ENCODE measurements around the gene TBRG1. TPM values are rescaled to one million over a fixed set of nuclear protein-coding genes. Genes with fewer than 3 reads are reported as not detected.
A peak's percentile ranks its signal among the peaks of the same experiment; 100 is the strongest.

Gene TBRG1
- total and polyA plus RNA-seq, 2 of the 8 experiments (the other 6 are each of a cell fraction or from before 2014, with no cell fraction given), result 16.3 to 26.7 TPM

GRCh38 chr11:124643605-124644425, 21.2 kb downstream of the TBRG1 start:
- Histone ChIP-seq H4K8ac (ENCODE audit: extremely low read depth, insufficient read depth, low read length) (no peak overlapping the region), H2BK120ac (replicated peaks; ENCODE audit: low read depth, low read length) (no peak overlapping the region), H2BK20ac (ENCODE audit: low read length) (no peak overlapping the region), H3K4me2 (ENCODE audit: insufficient read depth in 1 of 2, low read depth in 2 of 2, low read length in 2 of 2) (no peak overlapping the region), H3K4me3 (ENCODE audit: extremely low read depth in 1 of 4, insufficient read depth in 2 of 4, low read depth in 3 of 4, low read length in 4 of 4) (no peak overlapping the region), H2BK5ac (ENCODE audit: low read depth, low read length) (no peak overlapping the region), H3K18ac (ENCODE audit: extremely low read depth, low read length) (no peak overlapping the region), H3K36me3 (ENCODE audit: control insufficient read depth in 2 of 4, insufficient read depth in 4 of 4, low read length in 3 of 4) (no peaks in the 10 kb centered on the region), H3K56ac (replicated peaks; ENCODE audit: insufficient read length, low read depth, low read length) (no peak overlapping the region), H3K27ac (ENCODE audit: low read depth, low read length) (no peak overlapping the region), H3K4ac (replicated peaks; ENCODE audit: insufficient read length, low read depth, low read length) (no peak overlapping the region), H3K27me3 (replicated peaks in 1 of 4; ENCODE audit: control insufficient read depth in 3 of 4, extremely low read depth in 1 of 4, insufficient read depth in 3 of 4, low read length in 3 of 4) (no peaks in the 10 kb centered on the region), H4K91ac (replicated peaks; ENCODE audit: insufficient read length, low read length) (no peak overlapping the region), H2BK15ac (ENCODE audit: low read length) (no peak overlapping the region), H3K9ac (replicated peaks in 1 of 4; ENCODE audit: extremely low read depth in 1 of 4, low read depth in 3 of 4, low read length in 3 of 4) (no peak overlapping the region), H3K79me1 (ENCODE audit: low read depth, low read length) (no peaks in the 10 kb centered on the region), H3K14ac (ENCODE audit: insufficient read length) (no peak overlapping the region), H3K23ac (ENCODE audit: insufficient read length) (no peak overlapping the region), H2AK5ac (ENCODE audit: low read depth, low read length) (no peak overlapping the region), H2BK12ac (ENCODE audit: low read depth, low read length) (no peak overlapping the region), H3K9me3 (ENCODE audit: insufficient read depth in 2 of 2, low read depth in 1 of 2, low read length in 1 of 2) (no peaks in the 10 kb centered on the region), H3K23me2 (ENCODE audit: low read depth, low read length) (no peaks in the 10 kb centered on the region; the same call in 1 of the 2 replicates), H4K20me1 (replicated peaks in 1 of 2; ENCODE audit: control insufficient read depth in 1 of 2, insufficient read depth in 2 of 2, low read length in 2 of 2) (no peaks in the 10 kb centered on the region), H2AFZ (ENCODE audit: low read length) (no peak overlapping the region), H4K5ac (ENCODE audit: insufficient read length, low read depth, low read length) (no peak overlapping the region), H3K79me2 (ENCODE audit: control insufficient read depth in 1 of 2, insufficient read depth in 2 of 2, low read length in 2 of 2) (no peaks in the 10 kb centered on the region), H3K4me1 (replicated peaks in 1 of 4; ENCODE audit: control insufficient read depth in 3 of 4, insufficient read depth in 4 of 4, low read length in 3 of 4) (peaks cover 0 to 4% (median 2%) of the 10 kb centered on the region in 4 experiments; a peak in 3 of 7 replicates)
- DNase-seq (ENCODE audit: low read depth in 1 of 2, low spot score in 2 of 2) (no peak), FAIRE-seq (peak; percentile 85)
- ChIA-PET POLR2A (ENCODE audit: partially characterized antibody) (interaction anchor here (1.3 kb wide), 1 partner anchor 119 kb away, joined by 4 read pairs; no protein-coding TSS in a partner anchor), CTCF (ENCODE audit: partially characterized antibody) (interaction anchor here (0.6 to 8.6 kb wide), 37 partner anchors 11 to 255 kb away, joined by 3 to 69 read pairs (median 6); partner anchors contain the start of genes ESAM, PANX3, SIAE and SPA17)
- 57% methylated on average over 3 of the region's 3 CpGs; no CpG with 5 or more reads in 1 of the 2 experiments for WGBS, 2 experiments (ENCODE audit: extremely low coverage in 1 of 2, insufficient coverage in 1 of 2, insufficient read length in 1 of 2, insufficient replicate concordance in 2 of 2, low coverage in 1 of 2, low lambda C conversion rate in 2 of 2, missing lambda C conversion rate in 1 of 2)
- no peak for TF ChIP-seq RAD21 (IDR thresholded peaks at IDR 0.05 in 1 of 2, conservative IDR thresholded peaks at IDR 0.05 in 1 of 2; ENCODE audit: low read depth in 2 of 2, low read length in 2 of 2)
- no peak for TF ChIP-seq SP2 (IDR thresholded peaks at IDR 0.05; ENCODE audit: low read length)
- 0 out of 2 replicates have a peak, but pooled peaks have one; percentile 18 for TF ChIP-seq CEBPB (IDR thresholded peaks at IDR 0.05; ENCODE audit: low read depth, low read length)
- TF ChIP-seq JUND (IDR thresholded peaks at IDR 0.05; ENCODE audit: low read length), result no peak

Measured in H1 (cell line).